A549 (cell line): ENCODE measurements around the gene TCF25. TPM values are rescaled to one million over a fixed set of nuclear protein-coding genes. Genes with fewer than 3 reads are reported as not detected.

Experiments used
- ATAC-seq, 2 experiments: fragments of 200-7000 bp in 1 of 2; fragments of >200 bp in 1 of 2; cut with Nextera tagmentation in 1 of 2; cut with Tn5 transposase in 1 of 2; 3 replicates each; pipeline versions ENCODE4 v1.8.0 to v1.9.1; 2018 to 2020; ENCODE audit warnings: mild to moderate bottlenecking in 1 of 2, moderate library complexity in 1 of 2
- CTCF ChIA-PET: fragments of 300-600 bp; sonication (Branson Sonifier 250); formaldehyde crosslinking; extraction: SDS; loops from one replicate; lab custom pipeline; 2021; ENCODE audit warnings: antibody characterized with exemption, inconsistent platforms; lab: Yijun Ruan, JAX
- POLR2A ChIA-PET: fragments of 350-600 bp; formaldehyde crosslinking; extraction: SDS; loops from one replicate; lab custom pipeline; 2021; ENCODE audit warnings: antibody characterized with exemption, inconsistent platforms; lab: Yijun Ruan, JAX
- DNase-seq, 2 experiments: peaks; one replicate each; pipeline versions ENCODE4 v3.0.0 to v3.0.0-alpha.2; 2011 to 2016; ENCODE audit warnings: low read depth in 1 of 2, low spot score in 1 of 2
- FAIRE-seq: peaks from 2 replicates; lab custom pipeline; 2011; peaks lifted over from hg19 to GRCh38; lab: Jason Lieb, UNC
- H3K27ac ChIP-seq, 2 experiments: fragments of >200 bp; sonication (Bioruptor Twin); formaldehyde crosslinking; 3 replicates each; pipeline ENCODE4 v1.5.1; 2016 to 2017
- H3K4me1 ChIP-seq: fragments of >200 bp; sonication (Bioruptor Twin); formaldehyde crosslinking; 3 replicates; pipeline ENCODE4 v1.6.1; 2016
- H3K4me2 ChIP-seq: fragments of >200 bp; sonication (Bioruptor Twin); formaldehyde crosslinking; 3 replicates; pipeline ENCODE4 v1.6.1; 2016
- H3K4me3 ChIP-seq: fragments of >200 bp; sonication (Bioruptor Twin); formaldehyde crosslinking; 3 replicates; pipeline ENCODE4 v1.5.1; 2016
- H3K9me3 ChIP-seq: fragments of >200 bp; sonication (Bioruptor Twin); formaldehyde crosslinking; 3 replicates; pipeline ENCODE4 v1.6.1; 2016
- BHLHE40 ChIP-seq: IDR thresholded peaks from 2 replicates; pipeline ENCODE4 v1.6.1; 2012; ENCODE audit warnings: low read depth, low read length, inconsistent platforms
- CBX8 ChIP-seq: fragments of 200-600 bp; sonication (generic); IDR thresholded peaks from 2 replicates; pipeline ENCODE4 v1.6.1; 2016
- CEBPB ChIP-seq, 2 experiments: fragments of >200 bp in 1 of 2; sonication (Bioruptor Twin) in 1 of 2; formaldehyde crosslinking in 1 of 2; IDR thresholded peaks; 2 replicates each; pipeline ENCODE4 v1.6.1; 2012 to 2016
- EP300 ChIP-seq, 2 experiments: fragments of >200 bp; sonication (Bioruptor Twin); formaldehyde crosslinking; IDR thresholded peaks; 2 replicates in 1 of 2; 3 replicates in 1 of 2; pipeline ENCODE4 v1.6.1; 2016 to 2017
- ESRRA ChIP-seq: fragments of 150-350 bp; IDR thresholded peaks from 2 replicates; pipeline ENCODE4 v1.6.1; 2014; ENCODE audit warnings: mild to moderate bottlenecking, low read length, borderline replicate concordance
- FOSL2 ChIP-seq, 2 experiments: fragments of 450-650 bp in 1 of 2; fragments of >200 bp in 1 of 2; sonication (Bioruptor Twin) in 1 of 2; formaldehyde crosslinking; IDR thresholded peaks; 2 replicates each; pipeline versions ENCODE4 v1.5.0 to v1.6.1; 2016 to 2020; ENCODE audit warnings: mild to moderate bottlenecking in 1 of 2, moderate library complexity in 1 of 2
- FOXS1 ChIP-seq: fragments of 250-450 bp; sonication (Bioruptor Pico); IDR thresholded peaks from 2 replicates; pipeline ENCODE4 v1.5.0; 2020; ENCODE audit warnings: mild to moderate bottlenecking, moderate library complexity
- GATA3 ChIP-seq: IDR thresholded peaks from 2 replicates; pipeline ENCODE4 v1.6.1; 2012; ENCODE audit warnings: borderline replicate concordance
- HEYL ChIP-seq: fragments of 250-450 bp; sonication (Bioruptor Pico); IDR thresholded peaks from 2 replicates; pipeline ENCODE4 v1.8.0; 2021; ENCODE audit warnings: mild to moderate bottlenecking, moderate library complexity
- KDM5A ChIP-seq: fragments of 200-600 bp; sonication (generic); IDR thresholded peaks from 2 replicates; pipeline ENCODE4 v1.6.1; 2016; ENCODE audit warnings: antibody characterized with exemption, mild to moderate bottlenecking
- MAZ ChIP-seq: fragments of 150-350 bp; IDR thresholded peaks from 2 replicates; pipeline ENCODE4 v1.6.1; 2014; ENCODE audit warnings: antibody characterized with exemption, low read depth, low read length, borderline replicate concordance
- NPAS2 ChIP-seq: fragments of 250-450 bp; sonication (Bioruptor Pico); IDR thresholded peaks from 2 replicates; pipeline ENCODE4 v1.8.0; 2022; ENCODE audit warnings: mild to moderate bottlenecking, moderate library complexity, borderline replicate concordance
- NR3C1 ChIP-seq: fragments of >200 bp; sonication (Bioruptor Twin); formaldehyde crosslinking; IDR thresholded peaks from 3 replicates; pipeline ENCODE4 v1.6.1; 2017
- PHF8 ChIP-seq: fragments of 200-600 bp; sonication (generic); IDR thresholded peaks from 2 replicates; pipeline ENCODE4 v1.6.1; 2016; ENCODE audit warnings: low read depth, mild to moderate bottlenecking, antibody characterized with exemption, moderate library complexity, borderline replicate concordance
- POLR2A ChIP-seq: IDR thresholded peaks from 2 replicates; pipeline ENCODE4 v1.6.1; 2012; ENCODE audit warnings: mild to moderate bottlenecking, low read length
- POLR2AphosphoS2 ChIP-seq: conservative IDR thresholded peaks from 2 replicates; pipeline ENCODE4 v1.6.1; 2012; ENCODE audit warnings: low read length, improper control_type of control experiment, inconsistent platforms
- RAD21 ChIP-seq, 2 experiments: fragments of >200 bp in 1 of 2; sonication (Bioruptor Twin) in 1 of 2; formaldehyde crosslinking in 1 of 2; IDR thresholded peaks in 1 of 2; conservative IDR thresholded peaks in 1 of 2; 2 replicates in 1 of 2; 3 replicates in 1 of 2; pipeline ENCODE4 v1.6.1; 2012 to 2018; ENCODE audit warnings: inconsistent platforms in 1 of 2
- RCOR1 ChIP-seq: fragments of 150-350 bp; IDR thresholded peaks from 2 replicates; pipeline ENCODE4 v1.6.1; 2014; ENCODE audit warnings: antibody characterized with exemption, low read length, low read depth
- RFX5 ChIP-seq: fragments of 450-650 bp; IDR thresholded peaks from 2 replicates; pipeline ENCODE4 v1.7.1; 2014; ENCODE audit warnings: antibody characterized with exemption, mild to moderate bottlenecking, moderate library complexity
- RNF2 ChIP-seq: fragments of 200-600 bp; sonication (generic); IDR thresholded peaks from 2 replicates; pipeline ENCODE4 v1.6.1; 2016; ENCODE audit warnings: low read depth, mild to moderate bottlenecking, antibody characterized with exemption, moderate library complexity, borderline replicate concordance
- SMC3 ChIP-seq: fragments of >200 bp; sonication (Bioruptor Twin); formaldehyde crosslinking; IDR thresholded peaks from 3 replicates; pipeline ENCODE4 v1.6.1; 2018; ENCODE audit warnings: inconsistent platforms
- ZC3H11A ChIP-seq: fragments of 450-650 bp; IDR thresholded peaks from 2 replicates; pipeline ENCODE4 v1.6.1; 2014; ENCODE audit warnings: antibody characterized with exemption, mild to moderate bottlenecking
- WGBS: methylation state at CpG from one replicate; pipeline ENCODE4 v1.1.6; 2017; ENCODE audit errors: missing lambda C conversion rate; 5-methylcytosine and 5-hydroxymethylcytosine counted together
- polyA plus RNA-seq, 4 experiments: library from polyadenylated mRNA; depleted of rRNA in 3 of 4; stranded (reverse); fragments of >200 nt; fragmentation: RNase III in 1 of 4; extraction: RNeasy Plus Mini Kit Qiagen cat#74134 plus additional on column Dnase treatment in 1 of 4; gene quantifications; 2 replicates in 3 of 4; 3 replicates in 1 of 4; pipeline ENCODE4 v1.2.3, GENCODE V29; 2011 to 2017
- TF ChIP-seq, protein P1 (sequence below): fragments of >200 bp; sonication (Bioruptor Twin); formaldehyde crosslinking; IDR thresholded peaks from 3 replicates; pipeline ENCODE4 v1.5.1; 2016
- TF ChIP-seq, protein P2 (sequence below): fragments of 250-450 bp; sonication (Bioruptor Pico); IDR thresholded peaks from 2 replicates; pipeline ENCODE4 v1.5.0; 2020; ENCODE audit warnings: low read depth, mild to moderate bottlenecking, moderate library complexity
- TF ChIP-seq, protein P3 (sequence below): IDR thresholded peaks from 2 replicates; pipeline ENCODE4 v1.6.1; 2012
- TF ChIP-seq, protein P4 (sequence below): fragments of >200 bp; sonication (Bioruptor Twin); formaldehyde crosslinking; IDR thresholded peaks from 3 replicates; pipeline ENCODE4 v1.6.1; 2016
- TF ChIP-seq, protein P5 (sequence below): fragments of 150-350 bp; IDR thresholded peaks from 2 replicates; pipeline ENCODE4 v1.6.1; 2014; ENCODE audit warnings: low read depth, mild to moderate bottlenecking, low read length
- TF ChIP-seq, protein P6 (sequence below): IDR thresholded peaks from 2 replicates; pipeline ENCODE4 v1.6.1; 2012; ENCODE audit warnings: low read depth, borderline replicate concordance
- TF ChIP-seq, protein P7 (sequence below): IDR thresholded peaks from 2 replicates; pipeline ENCODE4 v1.6.1; 2012

Gene TCF25
- polyA plus RNA-seq, 2 of the 4 experiments (the other 2 are of a cell fraction), result 125 TPM

DNA sequence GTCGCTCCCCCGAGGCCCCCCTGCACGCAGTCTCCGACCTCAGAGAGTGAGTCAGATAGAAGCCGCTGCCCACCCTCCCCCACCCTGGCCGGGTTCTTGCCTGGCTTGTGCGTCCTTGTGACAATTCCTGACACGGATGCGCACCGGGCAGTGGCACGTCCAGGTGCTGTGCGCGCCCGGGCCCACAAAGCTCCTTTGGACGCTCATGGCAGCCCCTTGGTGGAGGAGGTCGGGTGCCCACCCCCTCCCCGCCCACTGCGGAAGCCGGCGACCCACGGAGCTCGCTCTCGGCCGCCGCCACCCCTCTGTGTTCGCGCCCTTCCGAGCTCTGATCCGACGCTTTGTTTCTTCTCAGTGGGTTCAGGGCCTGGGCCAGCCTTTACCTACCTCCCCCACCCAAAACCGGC lies 49.1 kb downstream of the TCF25 start (continued):
- TF ChIP-seq CEBPB (IDR thresholded peaks at IDR 0.05) (no peak), SMC3 (no peak), BHLHE40 (no peak), KDM5A (no peak), RNF2 (no peak), NPAS2 (no peak), FOSL2 (IDR thresholded peaks at IDR 0.05) (0 out of 2 replicates have a peak, but pooled peaks have one; percentile 48), FOSL2 (CRISPR knock-in tag; IDR thresholded peaks at IDR 0.05) (peak; percentile 90), NR3C1 (no peak), GATA3 (0 out of 2 replicates have a peak, but pooled peaks have one; percentile 22), RAD21 (conservative IDR thresholded peaks at IDR 0.05 in 1 of 2, IDR thresholded peaks at IDR 0.05 in 1 of 2) (no peak), POLR2A (peak; percentile 58), ZC3H11A (no peak), ESRRA (no peak), RCOR1 (no peak), HEYL (CRISPR knock-in tag) (no peak)
- TF ChIP-seq, protein P1, sequence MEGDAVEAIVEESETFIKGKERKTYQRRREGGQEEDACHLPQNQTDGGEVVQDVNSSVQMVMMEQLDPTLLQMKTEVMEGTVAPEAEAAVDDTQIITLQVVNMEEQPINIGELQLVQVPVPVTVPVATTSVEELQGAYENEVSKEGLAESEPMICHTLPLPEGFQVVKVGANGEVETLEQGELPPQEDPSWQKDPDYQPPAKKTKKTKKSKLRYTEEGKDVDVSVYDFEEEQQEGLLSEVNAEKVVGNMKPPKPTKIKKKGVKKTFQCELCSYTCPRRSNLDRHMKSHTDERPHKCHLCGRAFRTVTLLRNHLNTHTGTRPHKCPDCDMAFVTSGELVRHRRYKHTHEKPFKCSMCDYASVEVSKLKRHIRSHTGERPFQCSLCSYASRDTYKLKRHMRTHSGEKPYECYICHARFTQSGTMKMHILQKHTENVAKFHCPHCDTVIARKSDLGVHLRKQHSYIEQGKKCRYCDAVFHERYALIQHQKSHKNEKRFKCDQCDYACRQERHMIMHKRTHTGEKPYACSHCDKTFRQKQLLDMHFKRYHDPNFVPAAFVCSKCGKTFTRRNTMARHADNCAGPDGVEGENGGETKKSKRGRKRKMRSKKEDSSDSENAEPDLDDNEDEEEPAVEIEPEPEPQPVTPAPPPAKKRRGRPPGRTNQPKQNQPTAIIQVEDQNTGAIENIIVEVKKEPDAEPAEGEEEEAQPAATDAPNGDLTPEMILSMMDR, result no peak
- TF ChIP-seq, protein P2, sequence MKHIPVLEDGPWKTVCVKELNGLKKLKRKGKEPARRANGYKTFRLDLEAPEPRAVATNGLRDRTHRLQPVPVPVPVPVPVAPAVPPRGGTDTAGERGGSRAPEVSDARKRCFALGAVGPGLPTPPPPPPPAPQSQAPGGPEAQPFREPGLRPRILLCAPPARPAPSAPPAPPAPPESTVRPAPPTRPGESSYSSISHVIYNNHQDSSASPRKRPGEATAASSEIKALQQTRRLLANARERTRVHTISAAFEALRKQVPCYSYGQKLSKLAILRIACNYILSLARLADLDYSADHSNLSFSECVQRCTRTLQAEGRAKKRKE (CRISPR knock-in tag), result no peak
- TF ChIP-seq, protein P3, sequence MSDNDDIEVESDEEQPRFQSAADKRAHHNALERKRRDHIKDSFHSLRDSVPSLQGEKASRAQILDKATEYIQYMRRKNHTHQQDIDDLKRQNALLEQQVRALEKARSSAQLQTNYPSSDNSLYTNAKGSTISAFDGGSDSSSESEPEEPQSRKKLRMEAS, result peak; percentile 46; the same call in 1 of the 2 replicates

DNA sequence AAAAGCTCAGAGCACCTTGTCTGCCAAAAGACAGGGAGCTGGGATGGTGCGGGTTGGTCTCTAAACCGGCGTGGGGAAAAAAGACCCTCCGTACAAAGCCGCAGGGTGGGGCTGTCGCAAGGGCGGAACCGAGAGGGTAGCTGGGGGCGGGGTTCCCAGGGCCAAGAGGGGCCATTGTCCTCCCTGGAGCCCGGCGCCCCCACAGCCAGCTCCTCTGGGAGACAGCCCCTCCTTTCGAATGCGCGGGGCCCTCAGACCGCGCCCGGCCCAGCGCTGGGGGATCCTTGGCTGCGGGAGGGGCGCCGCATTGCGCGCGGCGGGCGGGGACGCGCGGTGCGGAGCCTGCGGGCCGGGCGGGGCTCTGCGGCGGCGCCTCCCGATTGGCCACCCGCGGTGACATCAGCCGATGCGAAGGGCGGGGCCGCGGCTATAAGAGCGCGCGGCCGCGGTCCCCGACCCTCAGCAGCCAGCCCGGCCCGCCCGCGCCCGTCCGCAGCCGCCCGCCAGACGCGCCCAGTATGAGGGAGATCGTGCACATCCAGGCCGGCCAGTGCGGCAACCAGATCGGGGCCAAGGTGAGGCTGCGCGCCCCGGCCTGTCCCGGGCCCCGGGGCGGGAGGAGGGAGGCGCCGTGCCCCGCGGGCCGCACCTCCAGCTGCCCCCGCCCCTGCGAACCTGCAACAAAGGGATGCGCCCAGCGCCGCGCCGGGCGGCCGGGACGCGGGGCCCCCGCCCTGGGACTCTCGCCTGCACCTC lies 49.7 kb downstream of the TCF25 start, which contains the start of gene TUBB3:
Gene TUBB3 (plus strand): TSS at position 459 of the 756 bp plus-strand sequence. CDS start 60 bp downstream, at position 519.
- peak within 1 kb of the TSS; percentile 98 to 99 for H3K27ac ChIP-seq
- FAIRE-seq (no peak), ATAC-seq (peak; percentile 15 to 24), DNase-seq (peak; percentile 80 to 94)
- ChIA-PET POLR2A (interaction anchor here (0.6 to 3.1 kb wide), 15 partner anchors 13 to 203 kb away, joined by 3 to 34 read pairs (median 5); partner anchors contain the start of genes DEF8, TCF25 and VPS9D1), CTCF (interaction anchor here (0.7 to 11.8 kb wide), 9 partner anchors 9 to 164 kb away, joined by 3 to 109 read pairs (median 3); no protein-coding TSS in a partner anchor)
- H3K4me2 ChIP-seq, result peak within 1 kb of the TSS; percentile 96
- peak within 1 kb of the TSS; percentile 83 for H3K4me3 ChIP-seq
- 1% methylated on average over 39 of the region's 88 CpGs for WGBS
- peaks cover 53% of the 10 kb centered on the region for H3K4me1 ChIP-seq
- no peaks in the 10 kb centered on the region for H3K9me3 ChIP-seq
- TF ChIP-seq ZC3H11A (no peak), POLR2A (peak; percentile 99), POLR2AphosphoS2 (0 out of 2 replicates have a peak, but pooled peaks have one; percentile 17), CBX8 (no peak), SMC3 (no peak), EP300 (IDR thresholded peaks at IDR 0.05) (no peak), CEBPB (IDR thresholded peaks at IDR 0.05) (peak in 1 of 2 experiments; percentile 29; a peak in 1 of 4 replicates), FOXS1 (CRISPR knock-in tag) (no peak), RFX5 (0 out of 2 replicates have a peak, but pooled peaks have one; percentile 53), PHF8 (peak; percentile 96), MAZ (0 out of 2 replicates have a peak, but pooled peaks have one; percentile 36)
- TF ChIP-seq, protein P4, sequence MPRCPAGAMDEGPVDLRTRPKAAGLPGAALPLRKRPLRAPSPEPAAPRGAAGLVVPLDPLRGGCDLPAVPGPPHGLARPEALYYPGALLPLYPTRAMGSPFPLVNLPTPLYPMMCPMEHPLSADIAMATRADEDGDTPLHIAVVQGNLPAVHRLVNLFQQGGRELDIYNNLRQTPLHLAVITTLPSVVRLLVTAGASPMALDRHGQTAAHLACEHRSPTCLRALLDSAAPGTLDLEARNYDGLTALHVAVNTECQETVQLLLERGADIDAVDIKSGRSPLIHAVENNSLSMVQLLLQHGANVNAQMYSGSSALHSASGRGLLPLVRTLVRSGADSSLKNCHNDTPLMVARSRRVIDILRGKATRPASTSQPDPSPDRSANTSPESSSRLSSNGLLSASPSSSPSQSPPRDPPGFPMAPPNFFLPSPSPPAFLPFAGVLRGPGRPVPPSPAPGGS, result peak; percentile 99
- TF ChIP-seq, protein P5, sequence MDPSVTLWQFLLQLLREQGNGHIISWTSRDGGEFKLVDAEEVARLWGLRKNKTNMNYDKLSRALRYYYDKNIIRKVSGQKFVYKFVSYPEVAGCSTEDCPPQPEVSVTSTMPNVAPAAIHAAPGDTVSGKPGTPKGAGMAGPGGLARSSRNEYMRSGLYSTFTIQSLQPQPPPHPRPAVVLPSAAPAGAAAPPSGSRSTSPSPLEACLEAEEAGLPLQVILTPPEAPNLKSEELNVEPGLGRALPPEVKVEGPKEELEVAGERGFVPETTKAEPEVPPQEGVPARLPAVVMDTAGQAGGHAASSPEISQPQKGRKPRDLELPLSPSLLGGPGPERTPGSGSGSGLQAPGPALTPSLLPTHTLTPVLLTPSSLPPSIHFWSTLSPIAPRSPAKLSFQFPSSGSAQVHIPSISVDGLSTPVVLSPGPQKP, result no peak
- TF ChIP-seq, protein P2 (CRISPR knock-in tag), result no peak
- TF ChIP-seq, protein P6, sequence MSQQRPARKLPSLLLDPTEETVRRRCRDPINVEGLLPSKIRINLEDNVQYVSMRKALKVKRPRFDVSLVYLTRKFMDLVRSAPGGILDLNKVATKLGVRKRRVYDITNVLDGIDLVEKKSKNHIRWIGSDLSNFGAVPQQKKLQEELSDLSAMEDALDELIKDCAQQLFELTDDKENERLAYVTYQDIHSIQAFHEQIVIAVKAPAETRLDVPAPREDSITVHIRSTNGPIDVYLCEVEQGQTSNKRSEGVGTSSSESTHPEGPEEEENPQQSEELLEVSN, result 0 out of 2 replicates have a peak, but pooled peaks have one; percentile 38
- TF ChIP-seq, protein P7, sequence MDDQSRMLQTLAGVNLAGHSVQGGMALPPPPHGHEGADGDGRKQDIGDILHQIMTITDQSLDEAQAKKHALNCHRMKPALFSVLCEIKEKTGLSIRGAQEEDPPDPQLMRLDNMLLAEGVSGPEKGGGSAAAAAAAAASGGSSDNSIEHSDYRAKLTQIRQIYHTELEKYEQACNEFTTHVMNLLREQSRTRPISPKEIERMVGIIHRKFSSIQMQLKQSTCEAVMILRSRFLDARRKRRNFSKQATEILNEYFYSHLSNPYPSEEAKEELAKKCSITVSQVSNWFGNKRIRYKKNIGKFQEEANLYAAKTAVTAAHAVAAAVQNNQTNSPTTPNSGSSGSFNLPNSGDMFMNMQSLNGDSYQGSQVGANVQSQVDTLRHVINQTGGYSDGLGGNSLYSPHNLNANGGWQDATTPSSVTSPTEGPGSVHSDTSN, result peak; percentile 49; the same call in 1 of the 2 replicates
